Measurements from ENCODE around the gene TP53RK.

GRCh38 chr20:46644160-46644559 is 45.1 kb downstream of the TP53RK start:
- TF ChIP-seq CTCF (IDR thresholded peaks at IDR 0.05; ENCODE audit: low read depth, low read length) (no peak), EZH2phosphoT487 (IDR thresholded peaks at IDR 0.05; ENCODE audit: low read depth) (no peak)
